Ovary (tissue), 9 donors: ENCODE data around the gene NUCB1. TPM values are rescaled to one million over a fixed set of nuclear protein-coding genes. Genes with fewer than 3 reads are reported as not detected.
A peak's percentile ranks its signal among the peaks of the same experiment; 100 is the strongest.

Experiments used
- DNase-seq, 5 donors: peaks; one replicate each; pipeline ENCODE4 v3.0.0-alpha.2; 2019 to 2020
- H3K27ac ChIP-seq, 2 donors: fragments of 200-600 bp; one replicate each; pipeline versions ENCODE4 v1.5.1 to v1.8.0; 2019 to 2022
- H3K27me3 ChIP-seq: fragments of 200-600 bp; one replicate; pipeline ENCODE4 v1.8.0; 2022
- H3K36me3 ChIP-seq: fragments of 200-600 bp; sonication (generic); one replicate; pipeline ENCODE4 v1.5.1; 2019
- H3K4me1 ChIP-seq: one replicate; pipeline ENCODE4 v1.8.1; 2013; ENCODE audit warnings: mild to moderate bottlenecking, moderate library complexity; ENCODE audit not compliant: insufficient read depth
- H3K4me3 ChIP-seq: fragments of 200-600 bp; sonication (generic); one replicate; pipeline ENCODE4 v1.5.1; 2017
- H3K9me3 ChIP-seq, 2 donors: fragments of 200-600 bp in 1 of 2; sonication (generic) in 1 of 2; one replicate each; pipeline versions ENCODE4 v1.5.1 to v1.8.1; 2013 to 2019; ENCODE audit warnings: mild to moderate bottlenecking in 1 of 2, moderate library complexity in 1 of 2
- CTCF ChIP-seq, 3 donors: fragments of 450-650 bp in 2 of 3; fragments of 200-600 bp in 1 of 3; IDR thresholded peaks; one replicate each; pipeline versions ENCODE4 v1.5.1 to v1.8.0; 2016 to 2022; ENCODE audit warnings: antibody characterized with exemption in 3 of 3, mild to moderate bottlenecking in 1 of 3
- EP300 ChIP-seq: sonication (generic); formaldehyde crosslinking; IDR thresholded peaks from one replicate; pipeline ENCODE4 v1.6.1; 2017; ENCODE audit warnings: antibody characterized with exemption
- POLR2A ChIP-seq: fragments of 450-650 bp; IDR thresholded peaks from one replicate; pipeline ENCODE4 v1.6.1; 2017; ENCODE audit warnings: antibody characterized with exemption, mild to moderate bottlenecking, moderate library complexity
- WGBS, 3 donors: extraction: QIAGEN DNeasy Blood & Tissue Kit in 1 of 3; methylation state at CpG; one replicate each; pipeline versions ENCODE4 v1.1.5 to v1.1.7; 2013 to 2017; 5-methylcytosine and 5-hydroxymethylcytosine counted together
- intact Hi-C, 4 donors: fragments of 100-400 bp; cut with DNase I; formaldehyde crosslinking; loops; one replicate each; pipeline versions ENCODE4 v1.11.0 to v1.15.1; 2022 to 2023
- polyA plus RNA-seq, 2 donors: library from polyadenylated mRNA; stranded (reverse); fragments of 200-250 nt in 1 of 2; fragments of 350-450 nt in 1 of 2; fragmentation: Illumina TruSeq in 1 of 2; extraction: RNeasy Lipid Tissue Mini Kit (QIAGEN cat#74804) in 1 of 2; gene quantifications; one replicate each; pipeline ENCODE4 v1.2.3, GENCODE V29; 2013 to 2014
- total RNA-seq, 7 donors: library from RNA; depleted of rRNA in 2 of 7; stranded (reverse); fragments of >200 nt in 2 of 7; fragmentation: NEBNext Ultra II Directional in 3 of 7; extraction: Animal tissue kit (Norgen Biotek cat#: 25700) in 3 of 7; gene quantifications; one replicate each; pipeline versions ENCODE4 v1.1.0 to v1.2.4, GENCODE V29; 2016 to 2023
- donor health status: DM: no; HTN: no; CAD: no; lungs with moderate emphysema.
- donor health status: DM: no; HTN: no; CAD: no.
- donor health status: Bipolar disorder and iron deficiency.
- donor health status: DM: yes; HTN: yes; CAD: no.
- donor health status: DM: no; HTN: no; CAD: no.
- donor health status: DM: yes; HTN: yes; CAD: no.

NUCB1 gene
- total and polyA plus RNA-seq, 9 donors: 128 to 249 (median 189) TPM

GRCh38 chr19:48965040-48965805, 65.1 kb downstream of the NUCB1 start, which contains the start of gene FTL:
FTL (plus strand) TSS chr19:48965309; CDS start chr19:48965508, 199 bp downstream.
- H3K4me1 ChIP-seq: peaks cover 10% of the 10 kb centered on the region
- intact Hi-C loops: loop anchor here in 3 of 4 donors (5.0 to 10.0 kb wide), 5 partner anchors 60 to 318 kb away; partner anchors contain the start of genes CA11 (in 1 of the 3), NUCB1 (in 1 of the 3) and PPP1R15A (in 1 of the 3)
- H3K9me3 ChIP-seq: no peaks in the 10 kb centered on the region
- TF ChIP-seq POLR2A (peak; percentile 100), EP300 (peak; percentile 72), CTCF (IDR thresholded peaks at IDR 0.05) (no peak)
- no peaks in the 10 kb centered on the region for H3K36me3 ChIP-seq
- no peaks in the 10 kb centered on the region for H3K27me3 ChIP-seq
- peak; percentile 97 to 99 (median 98) for DNase-seq
- 0% methylated on average over 33 to 52 of the region's 52 CpGs for WGBS, 3 donors
- H3K4me3 ChIP-seq: peak within 1 kb of the TSS; percentile 98
- H3K27ac ChIP-seq: peak within 1 kb of the TSS; percentile 87 to 88

- DNase-seq: peak; percentile 84 to 91 (median 89)
- Histone ChIP-seq H3K9me3 (no peaks in the 10 kb centered on the region), H3K4me3 (peak overlapping the region; percentile 98), H3K27me3 (no peaks in the 10 kb centered on the region), H3K4me1 (peaks cover 10% of the 10 kb centered on the region), H3K27ac (peak overlapping the region; percentile 87 to 88), H3K36me3 (no peaks in the 10 kb centered on the region)
- intact Hi-C loops: loop anchor here in 3 of 4 donors (5.0 to 10.0 kb wide), 5 partner anchors 61 to 319 kb away; partner anchors contain the start of genes CA11 (in 1 of the 3), NUCB1 (in 1 of the 3) and PPP1R15A (in 1 of the 3)
- no peak for TF ChIP-seq POLR2A
- no peak for TF ChIP-seq EP300
- TF ChIP-seq CTCF (IDR thresholded peaks at IDR 0.05): no peak
- WGBS, 3 donors: 9 to 10% (median 10%) methylated on average over 36 of the region's 36 CpGs
Observed at GRCh38 chr19:48965806-48966540, 65.9 kb downstream of the NUCB1 start.

- TF ChIP-seq POLR2A: peak; percentile 6
- no peak for TF ChIP-seq CTCF (IDR thresholded peaks at IDR 0.05)
- no peak for DNase-seq
- H3K4me1 ChIP-seq: peaks cover 10% of the 10 kb centered on the region
- intact Hi-C loops: loop anchor here in 3 of 4 donors (5.0 to 10.0 kb wide), 5 partner anchors 62 to 319 kb away; partner anchors contain the start of genes CA11 (in 1 of the 3), NUCB1 (in 1 of the 3) and PPP1R15A (in 1 of the 3)
- no peaks in the 10 kb centered on the region for H3K36me3 ChIP-seq
- 79 to 87% (median 84%) methylated on average over 10 of the region's 10 CpGs for WGBS, 3 donors
- H3K9me3 ChIP-seq: no peaks in the 10 kb centered on the region
- peak overlapping the region in 1 of 2 donors; percentile 87 for H3K27ac ChIP-seq
- H3K27me3 ChIP-seq: no peaks in the 10 kb centered on the region
- H3K4me3 ChIP-seq: peak overlapping the region; percentile 98
Observed at GRCh38 chr19:48966541-48967345, 66.6 kb downstream of the NUCB1 start.
